EL (cell line): ENCODE data around the gene TP63.

Experiments used
- DNase-seq: peaks from one replicate; pipeline ENCODE4 v3.0.0-alpha.2; 2016

The TP63 gene

DNA sequence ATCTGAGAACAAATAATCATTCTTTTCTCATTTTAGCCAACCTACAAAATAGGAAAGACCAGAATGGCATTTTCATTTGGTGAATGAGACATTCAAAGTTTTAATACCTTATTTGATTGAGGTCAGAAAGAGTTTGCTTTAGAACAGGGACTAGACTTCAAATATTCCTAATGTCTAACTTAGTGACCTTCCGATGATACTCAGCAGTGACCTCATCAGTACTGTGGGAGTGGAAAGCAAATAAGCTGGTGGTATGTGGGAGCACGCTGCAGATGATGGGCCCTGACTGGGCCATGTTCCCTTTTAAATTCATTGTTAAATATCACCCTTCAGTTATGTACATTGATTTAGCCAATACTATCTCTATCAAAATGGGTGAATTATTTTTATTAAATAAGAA is 266.2 kb downstream of the TP63 start:
- no peak for DNase-seq

DNA sequence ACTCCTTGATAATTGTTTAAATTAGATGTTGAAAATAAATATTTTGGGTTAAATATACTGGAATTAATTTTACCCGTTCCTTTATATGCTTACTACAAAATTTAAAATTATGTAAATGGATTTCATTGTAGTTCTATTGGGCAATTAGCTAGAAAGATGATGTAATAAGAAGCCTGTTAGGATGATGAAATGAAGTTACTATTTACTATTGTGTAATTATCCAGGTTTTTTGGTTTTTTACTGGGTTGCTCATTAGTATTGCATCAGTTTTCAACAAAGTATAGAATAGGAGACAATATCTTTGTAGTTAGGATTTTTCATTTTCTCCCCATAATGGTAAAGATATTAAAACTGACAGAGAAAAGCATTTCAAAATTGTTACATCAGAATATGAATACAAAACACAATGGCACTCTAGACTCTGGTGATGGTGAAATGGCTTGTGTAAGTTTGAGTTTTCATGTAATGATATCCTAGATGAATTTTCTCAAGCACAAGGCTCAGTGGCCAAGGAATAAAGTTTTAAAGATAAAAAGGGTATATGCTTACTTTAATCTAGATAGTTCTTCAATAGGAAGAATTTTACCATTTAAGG is 267.5 kb downstream of the TP63 start:
- no peak for DNase-seq

DNA sequence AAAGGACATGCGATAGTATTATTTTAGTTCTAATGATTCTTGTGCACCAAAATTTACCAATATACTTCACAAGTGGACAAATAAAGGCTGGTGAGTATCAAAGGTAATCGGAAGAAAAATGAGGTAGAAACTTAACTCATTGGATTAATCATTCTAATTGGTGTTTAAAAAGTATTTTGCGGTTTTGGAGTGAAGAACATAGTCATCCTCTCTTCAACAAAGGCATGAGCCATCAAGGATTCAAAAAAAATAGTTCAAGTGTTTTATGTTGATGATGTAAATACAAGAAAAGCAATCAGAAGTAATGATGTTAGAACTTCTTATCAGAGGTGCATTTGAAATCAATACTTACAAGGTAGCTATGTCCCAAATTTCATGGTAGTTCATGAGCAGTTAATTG is 268.0 kb downstream of the TP63 start:
- DNase-seq = no peak

DNA sequence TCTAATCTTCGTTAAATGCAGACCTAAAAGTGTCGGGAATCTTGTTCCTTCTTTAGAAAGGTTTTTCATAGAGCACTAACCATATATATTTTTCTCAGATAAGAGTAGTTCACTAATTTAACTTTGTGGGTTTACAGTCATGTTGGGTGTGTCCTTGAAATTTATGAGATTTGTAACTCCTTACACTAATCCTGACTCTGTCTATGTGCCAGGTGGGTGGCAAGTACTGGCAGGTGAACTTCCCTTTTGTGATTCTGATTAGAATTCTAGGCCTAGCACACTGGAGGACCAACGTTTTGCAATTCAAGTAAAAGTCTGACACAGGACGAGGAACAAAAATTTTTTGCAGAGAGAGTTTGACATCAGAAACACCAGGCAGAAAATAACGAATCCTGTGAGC is 269.4 kb downstream of the TP63 start:
- DNase-seq = no peak

DNA sequence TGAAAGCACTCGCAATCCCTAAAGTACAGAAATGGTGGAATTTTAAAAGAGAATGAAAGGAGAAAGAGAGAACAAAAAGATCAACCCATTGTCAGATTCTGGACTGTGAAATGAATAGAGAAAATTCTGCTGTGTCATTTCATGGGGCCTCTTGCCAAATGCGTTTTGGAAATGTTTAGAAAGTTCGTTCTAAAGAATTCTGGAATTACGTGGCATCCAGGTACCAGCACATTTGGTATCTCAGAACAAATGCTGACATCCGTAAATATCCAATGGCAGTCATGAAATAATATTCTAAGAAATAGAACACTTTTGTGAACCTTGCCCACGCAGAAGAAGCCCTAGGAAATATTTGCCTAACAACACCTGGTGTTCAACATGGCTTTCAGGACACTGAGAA is 270.3 kb downstream of the TP63 start:
- no peak for DNase-seq

DNA sequence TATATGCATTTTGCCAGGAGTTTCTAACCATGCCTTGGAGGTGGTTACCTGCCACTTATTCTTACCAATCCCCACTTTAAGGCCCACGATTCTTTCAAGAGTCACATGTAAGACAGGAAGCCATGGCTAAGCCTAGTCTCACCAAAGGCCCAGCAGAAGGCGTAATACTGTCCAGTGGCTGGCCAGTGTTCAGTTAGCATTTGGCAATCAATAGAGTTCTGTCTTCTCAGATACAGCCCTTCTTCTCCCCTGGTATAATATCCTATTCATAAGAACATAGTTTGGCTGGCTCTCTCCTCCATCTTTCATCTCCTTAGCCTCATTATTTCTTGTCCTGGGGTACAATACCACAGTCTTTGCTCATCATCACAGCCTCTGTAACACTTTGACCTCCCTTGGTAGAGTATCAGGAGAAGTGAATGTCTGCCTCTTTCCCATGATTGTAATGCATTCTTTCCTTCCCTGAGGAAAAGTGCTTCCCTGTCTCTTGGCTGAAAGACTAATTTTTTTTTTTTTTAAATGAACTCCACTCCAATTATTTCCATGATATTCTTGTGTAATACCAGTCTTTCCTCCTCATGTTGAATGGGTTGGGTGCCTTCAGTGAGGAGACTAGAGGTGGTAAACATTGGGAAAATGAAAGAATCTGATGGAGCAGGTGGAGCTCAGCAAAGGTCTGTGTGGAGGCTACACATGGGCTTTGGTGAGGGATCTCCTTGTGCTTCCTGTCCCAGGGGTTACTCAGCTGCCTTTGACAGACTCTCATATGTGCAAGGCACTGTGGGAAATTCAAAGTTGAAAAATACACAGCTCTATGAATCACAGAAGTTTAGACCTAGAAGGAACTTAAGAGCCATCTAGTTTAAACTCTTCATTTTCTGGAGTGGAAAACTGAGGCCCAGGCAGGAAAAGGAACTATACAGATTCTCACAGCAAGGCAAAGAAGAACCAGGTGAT is 271.3 kb downstream of the TP63 start:
- DNase-seq = no peak

DNA sequence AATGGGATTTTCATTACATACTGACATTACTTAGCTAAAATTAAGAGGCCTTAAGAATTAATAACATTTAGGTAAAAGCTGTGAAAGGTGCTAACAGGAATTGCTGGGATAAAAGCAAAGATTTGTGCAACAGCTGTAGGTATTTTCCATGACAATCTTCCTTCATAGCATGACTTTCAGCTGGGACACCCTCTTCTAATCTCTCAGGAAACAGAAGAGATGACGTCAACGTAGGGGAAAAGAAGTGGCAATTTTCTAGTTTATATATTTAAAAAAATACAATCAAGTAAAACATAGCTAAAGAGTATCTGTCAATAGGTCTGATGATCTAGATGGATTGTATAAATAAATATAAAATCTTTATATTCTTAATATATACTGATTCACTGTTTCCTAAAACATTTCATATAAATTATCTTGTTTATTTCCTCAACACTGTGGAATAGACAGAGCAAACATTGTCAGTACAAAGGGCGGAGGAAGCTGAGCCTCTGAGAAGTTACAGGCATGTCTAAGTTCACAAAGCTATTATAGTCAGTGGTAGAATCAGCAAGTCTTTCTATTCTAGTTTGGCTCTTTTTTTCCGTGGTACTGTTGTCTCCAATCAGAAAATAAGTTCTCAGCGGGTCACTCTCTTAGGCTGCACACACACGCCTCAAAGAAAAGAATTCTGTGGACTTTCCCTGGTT is 272.5 kb downstream of the TP63 start:
- no peak for DNase-seq

DNA sequence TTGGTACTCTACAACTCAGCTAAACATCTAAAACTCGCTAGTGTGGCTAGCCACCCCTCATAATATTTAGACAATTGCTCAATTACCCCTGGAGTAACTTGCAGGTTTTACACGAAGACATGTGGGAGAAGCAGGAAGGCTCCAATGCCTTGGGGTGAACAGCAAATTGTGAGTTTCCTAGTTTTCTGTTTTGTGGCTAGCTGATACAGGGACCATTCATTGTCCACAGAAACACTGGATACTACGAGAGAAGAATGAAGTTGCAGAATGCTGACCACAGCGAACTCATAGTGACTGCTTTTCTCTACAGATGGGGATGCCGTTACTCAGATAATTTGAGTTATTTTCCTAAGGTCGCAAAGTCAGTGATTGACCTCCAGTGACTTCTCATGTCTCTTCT is 276.6 kb downstream of the TP63 start:
- DNase-seq = no peak

DNA sequence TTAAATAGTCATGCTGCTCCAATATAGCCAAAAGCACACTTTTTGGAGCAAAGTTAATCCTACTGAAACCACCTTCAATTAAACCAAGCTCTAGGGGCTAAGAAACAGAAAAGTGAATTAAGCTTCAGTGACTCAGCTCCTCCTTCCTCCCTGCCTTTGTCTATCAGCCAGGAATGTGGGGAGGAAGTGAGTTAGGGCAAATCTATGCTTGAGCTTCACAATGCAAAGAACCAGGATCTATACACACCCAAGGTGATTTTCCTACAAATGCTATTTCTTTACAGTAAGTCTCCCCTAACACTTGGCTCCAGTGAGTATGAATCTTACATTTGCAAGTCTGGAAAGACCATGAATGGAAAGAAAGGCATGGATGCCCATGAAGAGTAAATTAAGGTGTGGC is 277.5 kb downstream of the TP63 start:
- peak; percentile 83 for DNase-seq

DNA sequence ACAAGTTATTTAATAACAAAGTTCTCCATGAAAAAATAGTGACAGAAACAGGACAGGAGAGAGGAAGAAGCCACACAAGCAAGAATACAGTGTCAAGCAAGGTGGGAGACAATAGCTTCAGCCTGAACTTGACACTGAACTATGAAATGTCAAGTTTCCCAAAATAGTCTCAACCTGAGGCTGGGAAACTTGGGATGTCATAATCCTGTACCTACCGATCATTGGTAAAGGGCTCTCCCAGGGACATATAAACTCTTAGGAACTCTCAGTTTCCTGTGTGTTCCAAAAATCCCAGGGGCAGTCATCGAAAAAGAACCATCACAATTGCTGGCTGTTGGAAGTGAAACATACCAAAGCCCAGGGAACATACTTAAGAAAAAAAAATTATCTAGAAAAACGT is 277.9 kb downstream of the TP63 start:
- no peak for DNase-seq

DNA sequence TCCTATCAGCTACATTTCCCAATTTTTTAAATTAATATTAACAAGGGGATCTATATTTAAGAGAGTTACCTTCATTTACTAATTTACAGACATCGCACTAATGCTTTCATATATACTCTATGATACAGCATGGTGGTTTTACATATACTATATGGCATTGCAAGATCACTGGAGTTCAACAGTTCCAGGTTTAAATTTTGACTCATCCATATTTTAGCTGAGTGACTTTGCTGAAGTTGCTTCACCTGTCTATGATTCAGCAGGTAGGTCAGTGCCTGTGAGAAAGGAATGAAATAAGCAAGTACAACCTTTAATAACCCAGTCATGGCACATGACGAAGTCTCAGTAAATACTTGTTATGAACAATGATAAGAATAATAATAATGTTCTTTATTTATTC is 278.4 kb downstream of the TP63 start:
- DNase-seq = no peak

DNA sequence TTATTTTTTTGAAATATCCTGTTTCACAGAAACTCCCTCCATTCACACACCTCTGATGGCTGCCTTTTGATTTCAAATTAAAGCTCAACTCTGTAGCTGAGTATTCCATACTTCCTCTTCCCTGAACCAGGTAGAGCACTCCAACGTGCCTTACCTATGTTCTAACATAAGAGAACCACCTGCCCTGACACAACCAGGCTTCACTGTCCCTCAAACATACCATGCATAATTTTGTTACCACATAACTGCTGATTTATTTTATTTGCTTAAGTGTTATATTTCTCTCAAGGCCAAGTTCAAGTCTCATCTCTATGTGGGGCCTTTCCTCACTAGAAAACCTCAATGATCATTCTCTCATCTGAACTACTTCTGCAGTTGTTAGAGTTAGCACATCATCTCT is 279.8 kb downstream of the TP63 start:
- DNase-seq = no peak

DNA sequence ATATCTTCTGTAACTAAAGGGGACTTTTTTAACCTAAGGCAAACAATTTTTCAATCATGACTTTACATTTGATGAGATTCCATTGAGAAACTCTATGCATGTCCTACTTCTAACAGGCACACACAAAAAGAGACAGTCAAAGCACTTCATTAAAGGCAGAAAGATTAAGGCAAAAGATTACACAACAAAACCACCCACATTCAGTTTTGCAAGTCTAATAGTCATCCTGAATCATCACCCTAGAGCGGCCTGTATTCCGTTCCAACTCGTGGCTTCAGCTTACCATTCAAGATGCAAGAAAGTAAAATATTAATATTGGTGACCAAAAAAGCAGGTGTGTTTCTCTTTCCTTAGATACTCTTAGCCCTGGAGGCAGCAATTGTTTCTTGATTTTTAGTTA is 283.6 kb downstream of the TP63 start:
- DNase-seq = peak; percentile 89

DNA sequence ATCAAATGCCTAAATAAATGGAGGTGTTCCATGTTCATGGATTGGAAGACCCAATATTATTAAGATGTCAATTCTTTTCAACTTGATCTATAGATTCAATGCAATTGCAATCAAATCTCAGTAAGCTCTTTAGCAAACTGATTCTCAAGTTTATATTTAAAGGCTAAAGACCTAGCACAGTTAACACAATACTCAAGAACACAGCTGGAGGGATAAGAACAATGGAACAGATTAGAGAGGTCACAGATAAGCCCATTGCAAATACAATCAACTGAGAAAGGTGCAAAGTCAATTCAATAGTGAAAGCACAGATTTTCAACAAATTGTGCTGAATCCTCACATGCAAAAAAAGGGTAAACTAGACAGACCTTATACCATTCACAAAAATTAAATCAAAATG is 290.6 kb downstream of the TP63 start:
- DNase-seq = no peak

DNA sequence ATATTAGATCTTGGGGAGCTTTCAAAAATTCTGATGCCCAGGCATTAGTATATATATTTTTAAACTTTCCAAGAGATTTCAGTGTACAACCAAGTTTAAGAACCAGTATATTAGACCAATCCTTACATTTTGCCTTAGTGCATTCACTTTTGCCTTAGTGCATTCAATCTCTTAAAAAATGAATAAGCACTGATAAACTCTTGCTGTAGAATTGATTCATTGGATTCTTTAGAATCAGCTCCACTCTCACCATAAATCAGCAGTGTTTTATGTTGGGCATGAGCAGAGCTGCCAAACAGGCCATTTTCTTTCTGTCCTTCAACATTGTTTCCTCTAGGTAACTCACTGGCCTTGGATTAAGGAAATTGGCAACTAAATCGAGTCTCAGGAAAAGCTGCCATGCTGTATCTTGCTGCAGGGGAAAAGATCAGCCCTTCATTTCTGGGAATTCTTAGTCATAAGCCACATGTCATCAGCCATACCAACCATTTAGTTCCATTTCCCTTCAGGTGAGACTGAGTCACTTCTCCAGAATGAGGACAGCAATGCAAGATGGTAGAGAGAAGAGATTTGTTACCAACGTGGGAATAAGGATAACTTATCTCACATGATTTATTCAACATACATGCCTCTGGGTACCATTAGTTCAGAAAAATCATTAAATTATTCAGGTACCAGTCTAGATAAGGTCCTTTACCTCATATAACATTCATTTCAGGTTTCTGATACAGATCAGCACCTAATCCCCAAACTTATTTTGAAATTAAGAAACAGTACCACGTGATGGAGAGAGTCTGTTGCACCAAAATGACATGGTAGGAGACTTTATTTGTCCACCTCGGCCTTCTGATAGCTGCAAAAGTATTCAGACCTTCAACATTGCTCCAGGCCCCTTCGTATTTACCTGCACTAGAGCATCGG is 297.0 kb downstream of the TP63 start:
- peak; percentile 39 for DNase-seq

DNA sequence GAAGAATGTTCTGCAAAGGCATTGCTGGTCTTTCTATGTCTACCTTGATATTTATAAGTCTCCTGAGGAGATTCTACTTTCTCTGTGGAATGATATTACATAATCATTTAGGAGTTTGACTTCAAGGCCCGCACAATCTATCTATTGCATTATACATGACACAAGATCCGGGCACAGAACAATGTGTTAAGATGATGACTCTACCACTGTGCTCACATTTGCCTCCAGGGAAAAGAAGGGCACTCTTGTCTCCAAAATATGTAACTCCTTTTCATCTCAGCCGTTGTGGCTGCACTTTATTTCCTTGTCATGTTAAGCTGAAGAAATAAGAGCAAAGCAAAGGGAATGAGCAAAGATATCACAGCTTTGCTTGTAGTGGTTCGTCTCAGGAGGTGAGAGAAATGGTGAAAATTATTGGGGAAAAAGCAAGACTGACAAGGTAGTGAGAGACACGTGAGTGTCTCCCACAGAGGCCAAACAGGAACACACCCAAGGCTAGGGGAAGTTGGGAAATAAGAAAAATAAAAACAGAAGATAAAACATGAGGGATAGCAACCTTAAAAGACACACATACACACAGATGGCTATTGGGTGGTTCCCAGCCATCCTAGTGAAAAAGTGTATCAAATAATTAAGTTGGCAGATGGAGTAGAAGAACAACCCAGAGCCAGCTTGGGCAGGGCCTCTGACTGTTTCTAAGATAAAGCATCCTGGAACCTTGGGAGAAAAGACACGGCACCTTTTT is 305.2 kb downstream of the TP63 start:
- DNase-seq = no peak

DNA sequence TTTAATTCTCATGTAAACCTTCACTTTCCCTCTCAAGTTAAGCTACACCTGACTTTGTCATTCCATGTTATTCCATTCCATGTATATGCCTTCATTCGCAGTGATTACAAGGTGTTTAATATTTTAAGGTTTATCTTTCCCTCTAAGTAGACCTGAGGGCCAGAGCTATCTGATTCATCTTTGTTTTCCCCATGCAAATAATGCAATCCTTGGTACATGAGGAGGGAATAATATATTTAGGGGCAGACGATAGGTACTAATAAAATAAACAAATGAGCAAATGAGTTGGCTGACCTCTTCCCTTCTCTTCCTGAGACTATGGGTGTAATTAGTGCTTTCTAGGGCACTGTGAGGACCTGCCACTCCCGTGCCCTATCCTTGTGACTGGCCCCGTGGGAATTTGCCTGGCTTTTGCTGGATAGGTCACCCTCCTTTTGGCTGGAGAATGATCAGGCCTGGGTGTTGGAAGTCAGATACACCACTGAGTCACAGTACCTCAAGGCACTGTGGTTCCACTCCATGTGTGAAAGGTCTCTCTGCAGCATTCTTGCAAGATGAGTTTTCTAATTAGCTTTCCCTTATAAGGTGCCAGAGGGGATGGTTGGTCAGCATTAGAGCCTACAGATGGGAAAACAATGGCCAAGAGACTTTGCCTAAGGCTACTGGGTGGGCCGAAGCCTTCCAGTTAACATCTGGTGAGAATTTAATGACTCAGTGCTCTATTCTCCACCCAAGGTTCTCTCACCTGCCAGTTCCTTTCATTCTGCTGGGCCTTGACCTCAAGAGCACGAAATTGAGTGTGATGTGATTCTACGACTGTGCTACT is 306.3 kb downstream of the TP63 start:
- peak; percentile 100 for DNase-seq

DNA sequence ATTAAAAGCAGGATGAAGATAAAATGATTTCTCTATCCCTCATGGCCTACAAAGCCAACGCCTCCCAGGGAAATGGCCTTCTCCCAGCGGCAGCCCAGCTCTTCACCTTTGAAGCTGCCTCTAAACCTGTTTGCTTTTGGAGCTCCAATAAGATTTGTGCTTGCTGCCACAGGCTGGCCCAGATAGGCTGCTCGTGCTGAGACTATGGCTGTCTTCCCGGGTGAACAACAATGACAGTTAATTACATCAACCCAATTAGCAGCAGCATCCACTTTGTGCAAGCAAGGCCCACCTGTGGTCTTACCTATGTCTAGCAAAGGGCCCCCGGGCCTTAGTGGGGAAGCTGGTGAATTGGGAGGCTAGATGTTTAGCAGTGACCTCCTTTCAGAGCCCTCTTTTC is 309.9 kb downstream of the TP63 start:
- DNase-seq = no peak

DNA sequence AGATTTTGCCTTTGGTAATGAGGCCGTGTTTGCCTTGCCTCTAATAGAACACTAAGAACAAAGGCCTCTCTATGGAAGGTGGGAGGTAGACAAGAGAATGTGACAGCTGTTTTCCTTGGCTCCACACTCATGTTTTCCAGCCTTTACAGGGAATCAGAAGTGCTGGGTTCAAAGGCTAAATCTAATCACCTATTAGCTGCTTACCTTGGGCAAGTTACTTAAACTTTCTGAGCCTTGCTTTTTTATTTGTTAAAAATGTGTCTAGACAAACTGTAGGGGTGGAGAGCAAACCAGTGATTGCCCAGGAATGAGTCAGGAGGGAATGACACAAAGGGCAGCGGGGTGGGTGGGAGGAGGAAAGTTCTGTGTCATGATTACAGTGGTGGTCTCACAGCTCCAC is 310.5 kb downstream of the TP63 start:
- peak; percentile 44 for DNase-seq

DNA sequence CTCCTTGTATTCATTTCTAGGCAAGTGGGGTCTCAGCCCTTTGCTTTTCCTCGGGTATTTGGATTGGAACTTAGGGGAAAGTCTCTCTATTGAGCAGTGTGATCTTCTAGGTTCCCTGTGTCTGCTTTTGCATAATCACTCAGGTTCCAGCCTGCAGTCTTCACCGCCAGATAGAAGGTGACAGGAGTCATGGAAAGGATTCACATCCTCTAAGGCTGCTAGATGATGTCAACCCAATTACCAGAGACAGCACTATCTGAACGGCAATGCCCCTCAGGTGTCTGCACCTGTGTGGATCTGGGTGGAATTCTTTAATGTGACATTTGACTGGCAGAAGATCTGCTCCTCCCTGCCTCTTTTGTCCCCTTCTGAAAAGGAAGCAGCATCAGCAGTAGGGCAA is 311.8 kb downstream of the TP63 start:
- no peak for DNase-seq
